Measurements from ENCODE around the gene TTC39B.
"Not testable (repeated sequence)": the region's sequence is repeated elsewhere in the genome, so short reads cannot be mapped to it uniquely, and the experiment has no call there.

Gene TTC39B

GRCh38 chr9:15329539-15330109, 22.6 kb upstream of the TTC39B start:
- H3K79me2 ChIP-seq: no peaks in the 10 kb centered on the region

DNA sequence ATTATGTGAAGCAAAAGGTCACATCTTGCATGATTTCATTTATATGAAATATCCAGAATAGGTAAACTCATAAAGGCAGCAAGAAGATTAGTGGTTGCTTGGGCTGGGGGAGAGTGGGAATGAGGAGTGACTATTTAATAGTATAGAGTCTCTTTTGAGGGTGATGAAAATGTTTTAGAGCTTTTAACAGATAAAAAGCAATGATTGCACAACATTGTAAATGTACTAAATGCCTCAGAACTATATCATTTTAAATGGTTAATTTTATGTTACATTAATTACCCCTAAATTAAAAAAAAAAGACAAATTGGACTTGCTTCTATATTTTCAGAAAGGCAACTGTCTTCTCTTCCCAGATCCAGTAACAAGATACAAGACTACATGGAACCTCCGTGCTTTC, 21.9 kb upstream of the TTC39B start:
- Histone ChIP-seq H3K4me2 (ENCODE audit: low read length) (no peak overlapping the region), H3K27me3 (ENCODE audit: control insufficient read depth, insufficient read depth, low read length) (no peaks in the 10 kb centered on the region), H3K4me3 (ENCODE audit: low read depth, low read length) (no peak overlapping the region), H3K9me3 (ENCODE audit: control insufficient read depth, low read length) (no peaks in the 10 kb centered on the region), H3K36me3 (ENCODE audit: control insufficient read depth, insufficient read depth, low read length) (no peaks in the 10 kb centered on the region), H3K9ac (no peak overlapping the region), H2AFZ (no peak overlapping the region), H3K27ac (no peak overlapping the region), H3K79me2 (no peaks in the 10 kb centered on the region), H3K4me1 (no peaks in the 10 kb centered on the region)
- TF ChIP-seq, protein P1, sequence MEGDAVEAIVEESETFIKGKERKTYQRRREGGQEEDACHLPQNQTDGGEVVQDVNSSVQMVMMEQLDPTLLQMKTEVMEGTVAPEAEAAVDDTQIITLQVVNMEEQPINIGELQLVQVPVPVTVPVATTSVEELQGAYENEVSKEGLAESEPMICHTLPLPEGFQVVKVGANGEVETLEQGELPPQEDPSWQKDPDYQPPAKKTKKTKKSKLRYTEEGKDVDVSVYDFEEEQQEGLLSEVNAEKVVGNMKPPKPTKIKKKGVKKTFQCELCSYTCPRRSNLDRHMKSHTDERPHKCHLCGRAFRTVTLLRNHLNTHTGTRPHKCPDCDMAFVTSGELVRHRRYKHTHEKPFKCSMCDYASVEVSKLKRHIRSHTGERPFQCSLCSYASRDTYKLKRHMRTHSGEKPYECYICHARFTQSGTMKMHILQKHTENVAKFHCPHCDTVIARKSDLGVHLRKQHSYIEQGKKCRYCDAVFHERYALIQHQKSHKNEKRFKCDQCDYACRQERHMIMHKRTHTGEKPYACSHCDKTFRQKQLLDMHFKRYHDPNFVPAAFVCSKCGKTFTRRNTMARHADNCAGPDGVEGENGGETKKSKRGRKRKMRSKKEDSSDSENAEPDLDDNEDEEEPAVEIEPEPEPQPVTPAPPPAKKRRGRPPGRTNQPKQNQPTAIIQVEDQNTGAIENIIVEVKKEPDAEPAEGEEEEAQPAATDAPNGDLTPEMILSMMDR (IDR thresholded peaks at IDR 0.05): no peak

More at GRCh38 chr9:15329539-15330109, 22.6 kb upstream of the TTC39B start:
- H3K9ac ChIP-seq: no peak overlapping the region
- H3K4me2 ChIP-seq (ENCODE audit: low read length): no peak overlapping the region
- H3K4me3 ChIP-seq (ENCODE audit: low read depth, low read length): no peak overlapping the region
- no peak overlapping the region for H3K27ac ChIP-seq
- no peaks in the 10 kb centered on the region for H3K27me3 ChIP-seq (ENCODE audit: control insufficient read depth, insufficient read depth, low read length)
- no peaks in the 10 kb centered on the region for H3K4me1 ChIP-seq
- H3K36me3 ChIP-seq (ENCODE audit: control insufficient read depth, insufficient read depth, low read length): no peaks in the 10 kb centered on the region
- TF ChIP-seq, protein P1 (IDR thresholded peaks at IDR 0.05): no peak
- H3K9me3 ChIP-seq (ENCODE audit: control insufficient read depth, low read length): no peaks in the 10 kb centered on the region
- H2AFZ ChIP-seq: no peak overlapping the region

DNA sequence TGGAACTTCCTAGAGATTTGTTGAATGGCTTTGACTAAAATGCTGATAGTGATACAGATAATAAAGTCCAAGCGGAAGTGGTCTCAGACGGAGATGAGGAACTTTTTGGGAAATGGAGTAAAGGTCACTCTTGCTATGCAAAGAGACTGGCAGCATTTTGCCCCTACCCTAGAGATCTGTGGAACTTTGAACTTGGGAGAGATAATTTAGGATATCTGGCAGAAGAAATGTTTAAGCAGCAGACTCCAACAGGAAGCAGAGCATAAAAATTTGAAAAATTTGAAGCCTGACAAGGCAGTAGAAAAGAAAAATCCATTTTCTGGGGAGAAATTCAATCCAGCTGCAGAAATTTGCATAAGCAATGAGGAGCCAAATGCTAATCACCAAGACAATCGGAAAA, 15.7 kb upstream of the TTC39B start:
- not testable (repeated sequence) for H3K4me1 ChIP-seq; H3K27me3 ChIP-seq (ENCODE audit: control insufficient read depth, insufficient read depth, low read length); H3K36me3 ChIP-seq (ENCODE audit: control insufficient read depth, insufficient read depth, low read length); H3K79me2 ChIP-seq; H3K4me2 ChIP-seq (ENCODE audit: low read length); H2AFZ ChIP-seq; H3K9me3 ChIP-seq (ENCODE audit: control insufficient read depth, low read length); H3K9ac ChIP-seq; H3K27ac ChIP-seq; H3K4me3 ChIP-seq (ENCODE audit: low read depth, low read length)

GRCh38 chr9:15319661-15320060, 12.6 kb upstream of the TTC39B start:
- not testable (repeated sequence) for H2AFZ ChIP-seq; H3K79me2 ChIP-seq; H3K27ac ChIP-seq; H3K36me3 ChIP-seq (ENCODE audit: control insufficient read depth, insufficient read depth, low read length); H3K4me3 ChIP-seq (ENCODE audit: low read depth, low read length); H3K4me1 ChIP-seq; H3K9me3 ChIP-seq (ENCODE audit: control insufficient read depth, low read length); H3K4me2 ChIP-seq (ENCODE audit: low read length); H3K9ac ChIP-seq; H3K27me3 ChIP-seq (ENCODE audit: control insufficient read depth, insufficient read depth, low read length)

- Histone ChIP-seq H3K9ac (no peak overlapping the region), H3K4me1 (no peaks in the 10 kb centered on the region), H3K36me3 (ENCODE audit: control insufficient read depth, insufficient read depth, low read length) (no peaks in the 10 kb centered on the region), H2AFZ (no peak overlapping the region), H3K4me2 (ENCODE audit: low read length) (no peak overlapping the region), H3K27me3 (ENCODE audit: control insufficient read depth, insufficient read depth, low read length) (no peaks in the 10 kb centered on the region), H3K79me2 (no peaks in the 10 kb centered on the region), H3K4me3 (ENCODE audit: low read depth, low read length) (no peak overlapping the region), H3K9me3 (ENCODE audit: control insufficient read depth, low read length) (no peaks in the 10 kb centered on the region), H3K27ac (no peak overlapping the region)
- TF ChIP-seq, protein P1 (IDR thresholded peaks at IDR 0.05): no peak
These were observed 10.8 kb upstream of the TTC39B start for GRCh38 chr9:15317836-15318235.

DNA sequence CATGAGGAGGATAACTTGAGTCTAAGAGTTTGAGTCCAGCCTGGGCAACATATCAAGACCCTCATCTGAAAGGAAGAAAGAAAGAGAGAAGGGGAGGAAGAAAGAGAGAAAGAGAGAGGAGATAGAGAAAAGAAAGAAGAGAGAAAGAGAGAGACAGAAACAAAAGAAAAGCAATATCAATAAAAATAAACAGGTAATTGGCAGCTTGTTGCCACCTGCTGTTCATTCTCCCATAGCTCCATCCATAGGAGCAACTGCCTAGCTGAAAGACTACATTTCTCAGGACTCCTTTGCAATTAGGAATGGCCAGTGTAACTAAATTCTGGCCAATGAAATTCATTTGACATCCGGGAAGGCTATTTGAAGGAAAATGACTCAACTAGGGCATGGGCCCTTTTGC, 4.6 kb upstream of the TTC39B start:
- Histone ChIP-seq H3K36me3 (ENCODE audit: control insufficient read depth, insufficient read depth, low read length) (no peaks in the 10 kb centered on the region), H3K27me3 (ENCODE audit: control insufficient read depth, insufficient read depth, low read length) (no peaks in the 10 kb centered on the region), H3K9ac (no peak overlapping the region), H3K4me1 (no peaks in the 10 kb centered on the region), H3K4me2 (ENCODE audit: low read length) (no peak overlapping the region), H3K27ac (no peak overlapping the region), H2AFZ (no peak overlapping the region), H3K9me3 (ENCODE audit: control insufficient read depth, low read length) (no peaks in the 10 kb centered on the region), H3K4me3 (ENCODE audit: low read depth, low read length) (no peak overlapping the region), H3K79me2 (no peaks in the 10 kb centered on the region)
- TF ChIP-seq, protein P1 (IDR thresholded peaks at IDR 0.05): no peak
